Measurements from ENCODE around the gene POU6F1. TPM values are rescaled to one million over a fixed set of nuclear protein-coding genes. Genes with fewer than 3 reads are reported as not detected.

The POU6F1 gene
- total RNA-seq, 1 donor from 2014 or later = 16.5 TPM

DNA sequence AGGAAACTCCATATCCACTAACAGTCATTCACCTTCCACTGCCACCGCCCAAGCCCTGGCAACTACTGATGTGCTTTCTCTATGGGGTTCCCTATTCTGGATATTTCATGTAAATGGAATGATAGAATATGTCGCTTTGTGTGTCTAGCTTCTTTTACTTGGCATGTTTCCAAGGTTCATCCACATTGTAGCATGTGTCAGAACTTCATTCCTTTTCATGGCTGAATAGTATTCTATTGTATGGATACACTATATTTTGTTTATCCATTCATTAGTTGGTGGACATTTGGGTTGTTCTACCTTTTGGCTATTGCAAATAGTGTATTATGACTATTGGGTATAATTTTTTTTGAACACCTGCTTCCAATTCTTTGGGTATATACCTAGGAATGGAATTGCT, 8.6 kb downstream of the POU6F1 start:
- no peaks in the 10 kb centered on the region for H3K27me3 ChIP-seq
- H3K36me3 ChIP-seq = no peaks in the 10 kb centered on the region
- TF ChIP-seq POLR2AphosphoS5 (IDR thresholded peaks at IDR 0.05; ENCODE audit: insufficient read depth in 1 of 2, low read depth in 1 of 2) (no peak), POLR2A (IDR thresholded peaks at IDR 0.05) (no peak)
- TF ChIP-seq, protein P1, sequence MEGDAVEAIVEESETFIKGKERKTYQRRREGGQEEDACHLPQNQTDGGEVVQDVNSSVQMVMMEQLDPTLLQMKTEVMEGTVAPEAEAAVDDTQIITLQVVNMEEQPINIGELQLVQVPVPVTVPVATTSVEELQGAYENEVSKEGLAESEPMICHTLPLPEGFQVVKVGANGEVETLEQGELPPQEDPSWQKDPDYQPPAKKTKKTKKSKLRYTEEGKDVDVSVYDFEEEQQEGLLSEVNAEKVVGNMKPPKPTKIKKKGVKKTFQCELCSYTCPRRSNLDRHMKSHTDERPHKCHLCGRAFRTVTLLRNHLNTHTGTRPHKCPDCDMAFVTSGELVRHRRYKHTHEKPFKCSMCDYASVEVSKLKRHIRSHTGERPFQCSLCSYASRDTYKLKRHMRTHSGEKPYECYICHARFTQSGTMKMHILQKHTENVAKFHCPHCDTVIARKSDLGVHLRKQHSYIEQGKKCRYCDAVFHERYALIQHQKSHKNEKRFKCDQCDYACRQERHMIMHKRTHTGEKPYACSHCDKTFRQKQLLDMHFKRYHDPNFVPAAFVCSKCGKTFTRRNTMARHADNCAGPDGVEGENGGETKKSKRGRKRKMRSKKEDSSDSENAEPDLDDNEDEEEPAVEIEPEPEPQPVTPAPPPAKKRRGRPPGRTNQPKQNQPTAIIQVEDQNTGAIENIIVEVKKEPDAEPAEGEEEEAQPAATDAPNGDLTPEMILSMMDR (IDR thresholded peaks at IDR 0.05) = no peak
- H3K4me1 ChIP-seq = no peaks in the 10 kb centered on the region
- intact Hi-C loops (cut with DNase I) = no loop called here
- H3K4me3 ChIP-seq = no peak overlapping the region
- no peaks in the 10 kb centered on the region for H3K9me3 ChIP-seq
- no peak for DNase-seq (ENCODE audit: extremely low spot score in 2 of 2)
- H3K27ac ChIP-seq = no peak overlapping the region

DNA sequence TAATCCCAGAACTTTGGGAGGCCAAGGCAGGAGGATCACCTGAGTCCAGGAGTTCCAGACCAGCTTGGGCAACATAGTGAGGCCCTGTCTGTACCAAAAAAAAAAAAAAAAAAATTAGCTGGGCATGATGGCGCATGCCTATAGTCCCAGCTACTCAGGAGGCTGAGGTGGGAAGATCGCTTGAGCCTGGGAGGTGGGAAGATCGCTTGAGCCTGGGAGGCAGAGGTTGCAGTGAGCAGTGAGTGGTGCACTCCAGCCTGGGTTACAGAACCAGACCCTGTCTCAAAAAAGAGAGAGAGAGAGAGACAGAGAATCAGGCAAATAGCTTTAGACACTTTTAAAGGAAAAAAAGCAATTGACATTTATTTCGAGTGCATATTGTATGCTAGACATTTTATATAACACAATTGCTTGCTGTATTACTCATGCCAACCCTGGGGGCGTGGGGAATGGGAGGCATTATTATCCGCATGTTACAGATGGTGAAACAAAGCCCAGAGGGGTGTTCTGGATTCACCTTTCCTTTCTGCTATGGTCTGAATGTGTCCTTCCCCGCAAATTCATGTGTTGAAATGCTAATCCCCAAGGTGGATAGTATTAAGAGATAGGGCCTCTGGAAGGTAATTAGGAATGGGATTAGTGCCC, 9.7 kb downstream of the POU6F1 start:
- intact Hi-C loops (cut with DNase I) = no loop called here
- no peak overlapping the region for H3K4me3 ChIP-seq
- H3K4me1 ChIP-seq = no peaks in the 10 kb centered on the region
- no peak for TF ChIP-seq POLR2AphosphoS5 (IDR thresholded peaks at IDR 0.05; ENCODE audit: insufficient read depth in 1 of 2, low read depth in 1 of 2)
- TF ChIP-seq POLR2A (IDR thresholded peaks at IDR 0.05) = no peak
- TF ChIP-seq, protein P1 (IDR thresholded peaks at IDR 0.05) = no peak
- H3K36me3 ChIP-seq = no peaks in the 10 kb centered on the region
- no peaks in the 10 kb centered on the region for H3K9me3 ChIP-seq
- DNase-seq (ENCODE audit: extremely low spot score in 2 of 2) = no peak
- no peak overlapping the region for H3K27ac ChIP-seq
- H3K27me3 ChIP-seq = no peaks in the 10 kb centered on the region

DNA sequence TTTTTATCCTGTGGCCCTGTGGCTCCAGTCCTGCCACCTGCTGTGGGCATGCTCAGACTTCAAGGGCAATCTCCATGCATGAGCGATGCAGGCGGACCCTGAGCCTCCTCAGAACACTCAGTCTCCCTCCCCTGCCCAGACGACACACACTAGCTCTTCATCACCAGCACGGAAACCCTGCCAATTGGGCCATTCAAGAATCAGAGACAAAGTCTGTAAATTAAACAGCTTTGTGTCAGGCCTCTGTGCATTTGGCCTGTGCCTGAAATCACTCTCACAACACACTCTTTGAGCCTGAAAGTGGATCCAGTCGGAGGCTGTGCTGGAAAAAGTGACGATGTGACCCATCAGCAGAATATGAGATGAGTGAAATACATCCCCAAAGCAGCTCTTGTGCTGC, 12.5 kb downstream of the POU6F1 start:
- Histone ChIP-seq H3K27me3 (no peaks in the 10 kb centered on the region), H3K27ac (no peak overlapping the region), H3K9me3 (no peaks in the 10 kb centered on the region), H3K4me1 (no peaks in the 10 kb centered on the region), H3K4me3 (no peak overlapping the region), H3K36me3 (no peaks in the 10 kb centered on the region)
- DNase-seq (ENCODE audit: extremely low spot score in 2 of 2) = no peak
- intact Hi-C loops (cut with DNase I) = no loop called here
- TF ChIP-seq POLR2AphosphoS5 (IDR thresholded peaks at IDR 0.05; ENCODE audit: insufficient read depth in 1 of 2, low read depth in 1 of 2) (no peak), POLR2A (IDR thresholded peaks at IDR 0.05) (no peak)
- TF ChIP-seq, protein P1 (IDR thresholded peaks at IDR 0.05) = no peak

DNA sequence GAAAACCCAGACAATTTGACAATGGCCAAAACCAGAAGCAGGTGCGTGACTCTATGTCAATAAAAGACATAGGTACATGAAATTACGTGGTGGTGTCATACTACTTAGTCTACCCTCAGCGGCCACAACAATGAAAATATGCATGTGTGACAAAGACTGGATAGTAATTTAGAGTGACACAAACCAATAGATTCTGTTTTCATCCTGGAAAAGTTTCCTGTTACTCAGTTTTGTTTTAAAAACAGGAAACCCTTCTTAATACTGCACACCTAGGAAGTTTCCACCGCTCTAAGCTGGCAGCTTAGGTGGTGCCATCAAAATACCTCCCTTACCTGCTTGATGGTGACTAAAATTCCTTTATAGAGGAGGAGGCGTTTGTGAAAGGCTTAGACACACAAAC, 15.1 kb downstream of the POU6F1 start:
- TF ChIP-seq, protein P1 (IDR thresholded peaks at IDR 0.05) = no peak
- TF ChIP-seq POLR2A (IDR thresholded peaks at IDR 0.05) (no peak), POLR2AphosphoS5 (IDR thresholded peaks at IDR 0.05; ENCODE audit: insufficient read depth in 1 of 2, low read depth in 1 of 2) (no peak)
- Histone ChIP-seq H3K36me3 (peaks cover 0 to 4% of the 10 kb centered on the region in 2 donors), H3K27ac (no peak overlapping the region), H3K9me3 (no peaks in the 10 kb centered on the region), H3K27me3 (no peaks in the 10 kb centered on the region), H3K4me3 (no peak overlapping the region), H3K4me1 (no peaks in the 10 kb centered on the region)
- intact Hi-C loops (cut with DNase I) = no loop called here
- DNase-seq (ENCODE audit: extremely low spot score in 2 of 2) = no peak

DNA sequence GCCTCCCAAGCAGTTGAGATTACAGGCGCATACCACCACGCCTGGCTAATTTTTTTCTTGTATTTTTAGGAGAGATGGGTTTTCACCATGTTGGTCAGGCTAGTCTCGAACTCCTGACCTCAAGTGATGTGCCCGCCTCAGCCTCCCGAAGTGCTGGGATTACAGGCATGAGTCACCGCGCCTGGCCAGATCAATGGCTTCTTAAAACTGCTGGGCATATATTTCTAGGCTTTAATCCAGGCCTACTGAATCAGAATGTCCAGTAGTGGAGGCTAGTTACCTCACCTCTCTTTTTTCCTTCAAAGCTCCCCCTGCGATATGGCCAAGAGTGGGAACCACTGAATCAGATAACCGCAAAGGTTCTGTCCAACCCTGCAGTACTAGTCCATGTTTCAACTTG, 17.1 kb downstream of the POU6F1 start:
- no peak for DNase-seq (ENCODE audit: extremely low spot score in 2 of 2)
- intact Hi-C loops (cut with DNase I) = no loop called here
- Histone ChIP-seq H3K27me3 (no peaks in the 10 kb centered on the region), H3K4me1 (no peaks in the 10 kb centered on the region), H3K27ac (no peak overlapping the region), H3K4me3 (no peak overlapping the region), H3K9me3 (no peaks in the 10 kb centered on the region), H3K36me3 (peaks cover 0 to 9% of the 10 kb centered on the region in 2 donors)
- TF ChIP-seq, protein P1 (IDR thresholded peaks at IDR 0.05) = no peak
- TF ChIP-seq POLR2A (IDR thresholded peaks at IDR 0.05) = no peak
- no peak for TF ChIP-seq POLR2AphosphoS5 (IDR thresholded peaks at IDR 0.05; ENCODE audit: insufficient read depth in 1 of 2, low read depth in 1 of 2)
